ENCODE data around the gene HRK. TPM values are rescaled to one million over a fixed set of nuclear protein-coding genes. Genes with fewer than 3 reads are reported as not detected.

HRK gene
- total RNA-seq, 1 donor from 2014 or later: 4.4 TPM

- Mint-ChIP-seq H3K9me3 (no peaks in the 10 kb centered on the region), H3K4me1 (no peaks in the 10 kb centered on the region), H3K4me3 (no peak overlapping the region), H3K27ac (no peak overlapping the region), H3K36me3 (peaks cover 10% of the 10 kb centered on the region), H3K27me3 (ENCODE audit: low read depth) (no peaks in the 10 kb centered on the region)
- TF ChIP-seq CTCF (IDR thresholded peaks at IDR 0.05; ENCODE audit: unreplicated experiment): no peak
- no peak for DNase-seq (ENCODE audit: low spot score in 2 of 2, unreplicated experiment in 2 of 2)
Measured at GRCh38 chr12:116837097-116837496, 44.1 kb downstream of the HRK start.

GRCh38 chr12:116835484-116835883 lies 45.8 kb downstream of the HRK start:
- H3K9me3 Mint-ChIP-seq: no peaks in the 10 kb centered on the region
- H3K4me3 Mint-ChIP-seq: no peak overlapping the region
- no peak for TF ChIP-seq CTCF (IDR thresholded peaks at IDR 0.05; ENCODE audit: unreplicated experiment)
- H3K27me3 Mint-ChIP-seq (ENCODE audit: low read depth): no peaks in the 10 kb centered on the region
- no peaks in the 10 kb centered on the region for H3K4me1 Mint-ChIP-seq
- DNase-seq (ENCODE audit: low spot score in 2 of 2, unreplicated experiment in 2 of 2): no peak
- H3K36me3 Mint-ChIP-seq: peaks cover 10% of the 10 kb centered on the region
- H3K27ac Mint-ChIP-seq: no peak overlapping the region

GRCh38 chr12:116833474-116833873 lies 47.8 kb downstream of the HRK start:
- no peaks in the 10 kb centered on the region for H3K9me3 Mint-ChIP-seq
- no peak for TF ChIP-seq CTCF (IDR thresholded peaks at IDR 0.05; ENCODE audit: unreplicated experiment)
- H3K36me3 Mint-ChIP-seq: peaks cover 8% of the 10 kb centered on the region
- no peak overlapping the region for H3K27ac Mint-ChIP-seq
- DNase-seq (ENCODE audit: low spot score in 2 of 2, unreplicated experiment in 2 of 2): no peak
- H3K27me3 Mint-ChIP-seq (ENCODE audit: low read depth): no peaks in the 10 kb centered on the region
- no peaks in the 10 kb centered on the region for H3K4me1 Mint-ChIP-seq
- H3K4me3 Mint-ChIP-seq: no peak overlapping the region

- no peak for TF ChIP-seq CTCF (IDR thresholded peaks at IDR 0.05; ENCODE audit: unreplicated experiment)
- peaks cover 8% of the 10 kb centered on the region for H3K36me3 Mint-ChIP-seq
- H3K9me3 Mint-ChIP-seq: no peaks in the 10 kb centered on the region
- no peak overlapping the region for H3K27ac Mint-ChIP-seq
- no peak for DNase-seq (ENCODE audit: low spot score in 2 of 2, unreplicated experiment in 2 of 2)
- no peaks in the 10 kb centered on the region for H3K27me3 Mint-ChIP-seq (ENCODE audit: low read depth)
- H3K4me1 Mint-ChIP-seq: no peaks in the 10 kb centered on the region
- H3K4me3 Mint-ChIP-seq: no peak overlapping the region
Measured at GRCh38 chr12:116832353-116832752, 48.9 kb downstream of the HRK start.

GRCh38 chr12:116827432-116827831 lies 53.8 kb downstream of the HRK start:
- Mint-ChIP-seq H3K27me3 (ENCODE audit: low read depth) (no peaks in the 10 kb centered on the region), H3K36me3 (peaks cover 9% of the 10 kb centered on the region), H3K9me3 (peaks cover 4% of the 10 kb centered on the region), H3K4me1 (no peaks in the 10 kb centered on the region), H3K27ac (no peak overlapping the region), H3K4me3 (no peak overlapping the region)
- no peak for DNase-seq (ENCODE audit: low spot score in 2 of 2, unreplicated experiment in 2 of 2)
- TF ChIP-seq CTCF (IDR thresholded peaks at IDR 0.05; ENCODE audit: unreplicated experiment): no peak

- peaks cover 15% of the 10 kb centered on the region for H3K4me1 Mint-ChIP-seq
- H3K4me3 Mint-ChIP-seq: no peak overlapping the region
- no peaks in the 10 kb centered on the region for H3K27me3 Mint-ChIP-seq (ENCODE audit: low read depth)
- H3K27ac Mint-ChIP-seq: no peak overlapping the region
- H3K9me3 Mint-ChIP-seq: peaks cover 4% of the 10 kb centered on the region
- H3K36me3 Mint-ChIP-seq: peaks cover 9% of the 10 kb centered on the region
- no peak for TF ChIP-seq CTCF (IDR thresholded peaks at IDR 0.05; ENCODE audit: unreplicated experiment)
- no peak for DNase-seq (ENCODE audit: low spot score in 2 of 2, unreplicated experiment in 2 of 2)
Measured at GRCh38 chr12:116821291-116821690, 60.0 kb downstream of the HRK start.
